ENCODE results near the gene SELENON.

Gene SELENON

DNA sequence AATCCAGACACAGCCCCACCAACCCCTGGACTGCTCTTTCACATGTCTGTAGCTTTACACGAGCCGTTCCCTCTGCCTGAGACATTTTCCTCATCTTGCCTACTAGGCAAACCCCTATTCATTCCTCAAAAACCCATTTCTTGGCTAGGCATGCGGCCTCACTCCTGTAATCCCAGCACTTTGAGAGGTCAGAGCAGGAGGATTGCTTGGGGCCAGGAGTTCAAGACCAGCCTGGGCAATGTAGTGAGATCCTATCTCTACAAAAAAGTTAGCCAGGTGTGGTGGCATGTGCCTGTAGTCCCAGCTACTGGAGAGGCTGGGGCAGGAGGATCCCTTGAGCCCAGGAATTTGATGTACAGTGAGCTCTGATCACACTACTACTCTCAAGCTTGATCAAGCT is 64.4 kb downstream of the SELENON start:
- DNase-seq (ENCODE audit: low spot score): no peak

DNA sequence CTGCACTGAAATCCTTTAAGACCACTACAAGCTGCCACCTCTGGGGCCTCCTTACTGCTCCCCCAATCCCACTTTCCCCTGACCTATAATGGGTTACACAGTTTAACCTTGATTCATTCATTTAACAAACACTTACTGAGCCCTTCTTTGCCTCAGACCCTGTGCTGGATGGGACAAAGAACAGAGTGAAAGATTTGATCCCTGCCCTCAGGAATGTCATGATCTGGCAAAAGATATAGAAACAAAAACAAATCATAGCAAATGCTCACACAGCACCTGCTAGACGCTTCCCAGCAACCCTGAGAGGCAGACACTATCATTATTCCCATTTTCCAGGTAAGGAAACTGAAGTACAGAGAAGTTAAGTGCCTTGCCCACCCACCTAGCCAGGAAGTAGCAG is 66.3 kb downstream of the SELENON start:
- DNase-seq (ENCODE audit: low spot score): no peak

DNA sequence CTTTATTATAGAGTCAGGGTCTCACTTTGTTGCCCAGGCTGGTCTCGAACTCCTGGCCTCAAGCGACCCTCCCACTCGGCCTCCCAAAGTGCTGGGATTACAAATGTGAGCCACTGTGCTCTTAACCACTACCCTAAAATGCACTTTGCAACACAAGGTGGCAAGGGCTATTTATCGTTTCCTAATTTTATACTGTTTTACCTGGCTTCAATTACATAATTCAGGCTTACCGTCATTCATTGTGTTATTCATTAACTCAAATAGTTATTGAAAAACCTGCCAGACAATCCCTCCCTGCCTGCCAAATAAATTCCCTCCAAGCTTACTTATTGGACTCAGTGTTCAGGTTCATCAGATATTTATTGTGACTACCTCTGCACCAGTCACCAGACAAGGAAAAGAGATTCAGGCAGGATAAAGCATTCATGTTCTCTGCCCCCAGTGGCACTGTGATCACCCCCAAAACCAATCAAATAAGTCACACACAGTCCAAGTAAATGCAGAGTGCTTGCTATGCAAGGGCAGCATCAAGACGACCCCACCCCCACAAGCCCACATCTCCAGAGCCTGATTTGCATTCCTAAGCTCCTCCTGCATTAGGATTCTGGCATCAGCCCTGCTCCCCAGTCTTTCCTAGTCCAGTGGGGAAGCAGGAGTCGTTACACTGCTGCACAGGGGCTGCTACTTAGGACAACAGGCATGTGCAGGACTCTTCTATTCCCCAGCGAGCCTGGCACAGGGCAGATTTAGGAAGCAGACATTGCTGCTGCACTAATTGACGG is 67.4 kb downstream of the SELENON start:
- no peak for DNase-seq (ENCODE audit: low spot score)

Measured in pons (tissue), 1 donor.